ENCODE measurements around the gene BHLHE40. TPM values are rescaled to one million over a fixed set of nuclear protein-coding genes. Genes with fewer than 3 reads are reported as not detected.

Gene BHLHE40
- total RNA-seq, result 10 to 100 TPM; 19.2 to 96.7 (median 45.3) TPM

- DNase-seq (peak in 1 of 2 donors; percentile 44), ATAC-seq (peak; percentile 7 to 8)
- in situ Hi-C loops (cut with MboI; ENCODE audit: low sequenced_read_pairs in 4 of 4) (loop anchor here in 3 of 4 donors (5.0 to 25.0 kb wide), 7 partner anchors 45 to 265 kb away; partner anchors contain the start of genes ARL8B (in 1 of the 3) and EDEM1 (in 1 of the 3)), intact Hi-C loops (cut with DNase I; ENCODE audit: low total_unique reads) (loop anchor here (1.0 to 5.0 kb wide), 5 partner anchors 47 to 213 kb away; partner anchors contain the start of gene ARL8B)
- no peaks in the 10 kb centered on the region for H3K36me3 ChIP-seq
- TF ChIP-seq POLR2A (IDR thresholded peaks at IDR 0.05) (peak; percentile 85 to 93), CTCF (IDR thresholded peaks at IDR 0.05 in 4 of 5, conservative IDR thresholded peaks at IDR 0.05 in 1 of 5) (peak in 1 of 5 experiments; percentile 7)
- H3K9me3 ChIP-seq, result no peaks in the 10 kb centered on the region
- H3K4me1 ChIP-seq, result peaks cover 17 to 50% of the 10 kb centered on the region in 2 donors
- no peaks in the 10 kb centered on the region for H3K27me3 ChIP-seq
- H3K4me3 ChIP-seq, result peak within 1 kb of the TSS; percentile 82 to 95 (median 92)
- peak within 1 kb of the TSS; percentile 96 to 100 (median 99) for H3K27ac ChIP-seq
Measured at GRCh38 chr3:4979428-4980228, at the start of gene BHLHE40. TSS of gene BHLHE40 (plus strand) at chr3:4979437. CDS start at chr3:4979719, 282 bp downstream.

GRCh38 chr3:4930501-4930900 is 48.7 kb upstream of the BHLHE40 start:
- no peaks in the 10 kb centered on the region for H3K9me3 ChIP-seq
- H3K4me1 ChIP-seq, result no peaks in the 10 kb centered on the region
- ATAC-seq (no peak), DNase-seq (no peak)
- intact Hi-C loops (cut with DNase I; ENCODE audit: low total_unique reads) (loop anchor here (10.0 kb wide), 1 partner anchor 46 kb away; no protein-coding TSS in a partner anchor), in situ Hi-C loops (cut with MboI; ENCODE audit: low sequenced_read_pairs in 4 of 4) (no loop called here)
- no peak overlapping the region for H3K27ac ChIP-seq
- TF ChIP-seq CTCF (IDR thresholded peaks at IDR 0.05 in 4 of 5, conservative IDR thresholded peaks at IDR 0.05 in 1 of 5), result no peak
- no peak for TF ChIP-seq POLR2A (IDR thresholded peaks at IDR 0.05)
- H3K4me3 ChIP-seq, result no peak overlapping the region
- no peaks in the 10 kb centered on the region for H3K27me3 ChIP-seq
- no peaks in the 10 kb centered on the region for H3K36me3 ChIP-seq

DNA sequence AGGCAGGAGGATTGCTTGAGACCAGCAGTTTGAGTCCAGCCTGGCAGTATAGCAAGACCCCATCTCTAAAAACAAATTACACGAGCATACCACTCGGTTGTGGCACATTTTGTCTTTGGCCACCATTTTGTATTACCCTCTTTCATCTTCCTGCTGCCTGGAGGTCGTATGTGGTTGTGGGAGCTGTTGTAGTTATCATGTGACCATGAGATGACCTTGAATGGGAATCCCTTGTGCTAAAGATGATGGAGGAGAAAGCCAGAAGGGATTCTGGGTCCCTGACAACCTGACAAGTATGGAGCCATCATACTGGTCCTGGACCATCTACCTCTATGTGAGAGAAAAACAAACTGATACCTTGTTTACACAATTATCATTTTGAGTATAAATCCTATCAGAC is 45.2 kb upstream of the BHLHE40 start:
- intact Hi-C loops (cut with DNase I; ENCODE audit: low total_unique reads), result loop anchor here (10.0 kb wide), 1 partner anchor 49 kb away; no protein-coding TSS in a partner anchor
- H3K27me3 ChIP-seq, result no peaks in the 10 kb centered on the region
- no peaks in the 10 kb centered on the region for H3K4me1 ChIP-seq
- H3K4me3 ChIP-seq, result no peak overlapping the region
- no peaks in the 10 kb centered on the region for H3K36me3 ChIP-seq
- H3K9me3 ChIP-seq, result no peaks in the 10 kb centered on the region
- TF ChIP-seq CTCF (IDR thresholded peaks at IDR 0.05 in 4 of 5, conservative IDR thresholded peaks at IDR 0.05 in 1 of 5) (no peak), POLR2A (IDR thresholded peaks at IDR 0.05) (no peak)
- no peak overlapping the region for H3K27ac ChIP-seq
- in situ Hi-C loops (cut with MboI; ENCODE audit: low sequenced_read_pairs in 4 of 4), result no loop called here
- DNase-seq (no peak), ATAC-seq (no peak)

GRCh38 chr3:4935347-4935746 is 43.9 kb upstream of the BHLHE40 start:
- Histone ChIP-seq H3K4me3 (no peak overlapping the region), H3K36me3 (no peaks in the 10 kb centered on the region), H3K27me3 (no peaks in the 10 kb centered on the region), H3K27ac (no peak overlapping the region), H3K4me1 (no peaks in the 10 kb centered on the region), H3K9me3 (no peaks in the 10 kb centered on the region)
- in situ Hi-C loops (cut with MboI; ENCODE audit: low sequenced_read_pairs in 4 of 4) (no loop called here), intact Hi-C loops (cut with DNase I; ENCODE audit: low total_unique reads) (loop anchor here (10.0 kb wide), 1 partner anchor 51 kb away; no protein-coding TSS in a partner anchor)
- TF ChIP-seq POLR2A (IDR thresholded peaks at IDR 0.05), result no peak
- TF ChIP-seq CTCF (IDR thresholded peaks at IDR 0.05 in 4 of 5, conservative IDR thresholded peaks at IDR 0.05 in 1 of 5), result no peak
- no peak for ATAC-seq
- no peak for DNase-seq
